NT2/D1 (cell line): ENCODE results near the gene ZNF648.
"Not testable (repeated sequence)": the region's sequence is repeated elsewhere in the genome, so short reads cannot be mapped to it uniquely, and the experiment has no call there.

Source experiments
- DNase-seq: peaks from one replicate; pipeline ENCODE4 v3.0.0-alpha.2; 2011; ENCODE audit warnings: low read depth, low spot score
- H3K27me3 ChIP-seq: 2 replicates; pipeline ENCODE4 v1.6.0; 2011; ENCODE audit warnings: mild to moderate bottlenecking; ENCODE audit not compliant: insufficient read length, insufficient read depth
- H3K36me3 ChIP-seq: 2 replicates; pipeline ENCODE4 v1.6.1; 2011; ENCODE audit warnings: mild to moderate bottlenecking, low read length, mixed read lengths; ENCODE audit not compliant: insufficient read depth, insufficient read length
- H3K4me1 ChIP-seq: 2 replicates; pipeline ENCODE4 v1.5.1; 2011; ENCODE audit not compliant: insufficient read depth, insufficient read length
- H3K4me3 ChIP-seq: 2 replicates; pipeline ENCODE4 v1.5.1; 2011; ENCODE audit warnings: low read depth; ENCODE audit not compliant: insufficient read length
- H3K9ac ChIP-seq: 2 replicates; pipeline ENCODE4 v1.6.0; 2011; ENCODE audit warnings: low read depth; ENCODE audit not compliant: insufficient read length
- H3K9me3 ChIP-seq: 2 replicates; pipeline ENCODE4 v1.5.1; 2011; ENCODE audit warnings: mild to moderate bottlenecking, low read length; ENCODE audit not compliant: insufficient read depth
- SUZ12 ChIP-seq: IDR thresholded peaks from 2 replicates; pipeline ENCODE4 v1.6.1; 2011; ENCODE audit not compliant: insufficient read length, insufficient read depth; ENCODE audit errors: extremely low read depth
- YY1 ChIP-seq: IDR thresholded peaks from 2 replicates; pipeline ENCODE4 v1.6.1; 2011; ENCODE audit not compliant: insufficient read length, insufficient read depth
- ZNF274 ChIP-seq: IDR thresholded peaks from 2 replicates; pipeline ENCODE4 v1.6.1; 2011; ENCODE audit warnings: mild to moderate bottlenecking, low read depth, low read length

ZNF648 gene

GRCh38 chr1:182095946-182096345 lies 34.4 kb upstream of the ZNF648 start:
- Histone ChIP-seq H3K36me3 (no peaks in the 10 kb centered on the region), H3K9me3 (0 out of 2 replicates have a peak, but pooled peaks cover 4% of the 10 kb centered on the region), H3K4me1 (peaks cover 10% of the 10 kb centered on the region), H3K4me3 (no peak overlapping the region), H3K27me3 (no peaks in the 10 kb centered on the region), H3K9ac (no peak overlapping the region)
- DNase-seq: no peak
- TF ChIP-seq YY1: no peak
- no peak for TF ChIP-seq SUZ12
- no peak for TF ChIP-seq ZNF274

- H3K4me3 ChIP-seq, H3K9ac ChIP-seq, H3K27me3 ChIP-seq, DNase-seq, H3K9me3 ChIP-seq, H3K4me1 ChIP-seq, H3K36me3 ChIP-seq: not testable (repeated sequence)
These were observed 33.0 kb upstream of the ZNF648 start for GRCh38 chr1:182094514-182095005.

GRCh38 chr1:182093781-182094180 lies 32.3 kb upstream of the ZNF648 start:
- DNase-seq: no peak
- H3K27me3 ChIP-seq: no peaks in the 10 kb centered on the region
- H3K9ac ChIP-seq: no peak overlapping the region
- H3K9me3 ChIP-seq: no peaks in the 10 kb centered on the region
- peaks cover 5% of the 10 kb centered on the region for H3K4me1 ChIP-seq
- TF ChIP-seq YY1: no peak
- TF ChIP-seq SUZ12: no peak
- TF ChIP-seq ZNF274: no peak
- H3K4me3 ChIP-seq: no peak overlapping the region
- H3K36me3 ChIP-seq: no peaks in the 10 kb centered on the region

GRCh38 chr1:182092336-182092735 lies 30.8 kb upstream of the ZNF648 start:
- Histone ChIP-seq H3K36me3 (no peaks in the 10 kb centered on the region), H3K4me1 (peaks cover 5% of the 10 kb centered on the region), H3K27me3 (no peaks in the 10 kb centered on the region), H3K9ac (no peak overlapping the region), H3K4me3 (no peak overlapping the region), H3K9me3 (no peaks in the 10 kb centered on the region)
- TF ChIP-seq YY1 (no peak), SUZ12 (no peak), ZNF274 (no peak)
- DNase-seq: no peak

DNA sequence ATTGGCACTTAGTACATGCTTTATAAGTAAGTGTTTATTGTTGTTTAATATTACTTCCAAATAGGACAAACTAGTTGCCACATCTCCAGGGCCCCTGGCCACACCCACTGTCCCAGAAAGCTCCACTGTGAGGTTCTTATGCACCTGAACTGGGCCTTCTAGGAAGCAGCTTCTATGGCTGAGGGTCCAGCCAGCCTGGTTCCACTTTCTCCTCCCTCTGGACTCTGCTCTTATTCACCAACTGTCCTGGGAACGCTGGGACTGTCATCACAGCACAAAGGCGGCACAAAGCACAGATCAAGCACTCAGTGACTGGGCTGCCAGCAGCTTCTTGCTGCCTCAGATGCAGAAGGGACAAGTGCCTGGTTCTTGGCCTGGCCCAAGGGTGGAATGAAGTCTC lies 29.6 kb upstream of the ZNF648 start:
- H3K27me3 ChIP-seq: no peaks in the 10 kb centered on the region
- peaks cover 5% of the 10 kb centered on the region for H3K4me1 ChIP-seq
- TF ChIP-seq YY1 (no peak), ZNF274 (no peak), SUZ12 (no peak)
- no peaks in the 10 kb centered on the region for H3K9me3 ChIP-seq
- H3K36me3 ChIP-seq: no peaks in the 10 kb centered on the region
- no peak overlapping the region for H3K4me3 ChIP-seq
- DNase-seq: no peak
- no peak overlapping the region for H3K9ac ChIP-seq

GRCh38 chr1:182087719-182088350 lies 26.3 kb upstream of the ZNF648 start:
- TF ChIP-seq SUZ12 (no peak), YY1 (no peak), ZNF274 (no peak)
- Histone ChIP-seq H3K27me3 (no peaks in the 10 kb centered on the region), H3K4me3 (no peak overlapping the region), H3K4me1 (no peaks in the 10 kb centered on the region), H3K9me3 (no peaks in the 10 kb centered on the region), H3K36me3 (no peaks in the 10 kb centered on the region), H3K9ac (no peak overlapping the region)
- DNase-seq: no peak

DNA sequence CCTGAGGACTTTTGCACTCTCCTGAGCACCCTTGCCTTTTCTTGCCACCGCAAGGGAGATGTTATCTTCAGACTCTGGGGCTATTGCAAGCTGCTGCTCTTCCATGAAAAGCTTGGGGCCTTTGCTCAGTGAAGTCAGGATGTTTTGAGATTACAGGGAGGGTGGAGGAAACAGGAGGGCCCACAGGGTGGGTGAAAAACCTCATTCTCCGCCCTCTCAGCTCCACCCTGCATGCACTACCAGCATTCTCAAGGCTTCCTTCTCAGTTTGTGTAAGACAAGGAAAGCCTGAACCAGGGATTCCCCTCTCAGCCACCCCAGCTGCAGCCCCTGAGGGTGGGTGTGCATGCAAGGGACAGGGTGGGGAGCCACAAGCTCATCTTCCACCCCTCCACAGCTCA lies 25.8 kb upstream of the ZNF648 start:
- DNase-seq: no peak

More for the DNA sequence above, 25.8 kb upstream of the ZNF648 start:
- no peaks in the 10 kb centered on the region for H3K27me3 ChIP-seq
- TF ChIP-seq SUZ12 (no peak), ZNF274 (no peak), YY1 (no peak)
- H3K36me3 ChIP-seq: no peaks in the 10 kb centered on the region
- H3K9me3 ChIP-seq: no peaks in the 10 kb centered on the region
- no peaks in the 10 kb centered on the region for H3K4me1 ChIP-seq
- H3K4me3 ChIP-seq: no peak overlapping the region
- H3K9ac ChIP-seq: no peak overlapping the region
